ENCODE measurements around the gene TMCO1.
A peak's percentile ranks its signal among the peaks of the same experiment; 100 is the strongest.
"Not testable (repeated sequence)": the region's sequence is repeated elsewhere in the genome, so short reads cannot be mapped to it uniquely, and the experiment has no call there.

The TMCO1 gene

GRCh38 chr1:165768513-165769394 is at the start of gene TMCO1:
Gene TMCO1 (minus strand): TSS chr1:165768868. CDS start chr1:165768751, 117 bp downstream.
- DNase-seq = peak; percentile 97

- no peak for DNase-seq
Measured at GRCh38 chr1:165816826-165817497, 48.3 kb upstream of the TMCO1 start.

GRCh38 chr1:165816157-165816556 is 47.5 kb upstream of the TMCO1 start:
- DNase-seq = no peak

GRCh38 chr1:165815725-165816124 is 47.1 kb upstream of the TMCO1 start:
- no peak for DNase-seq

- no peak for DNase-seq
Measured at GRCh38 chr1:165807613-165808012, 38.9 kb upstream of the TMCO1 start.

- DNase-seq = not testable (repeated sequence)
Measured at GRCh38 chr1:165804513-165804912, 35.8 kb upstream of the TMCO1 start.

GRCh38 chr1:165799387-165799786 is 30.7 kb upstream of the TMCO1 start:
- no peak for DNase-seq

- no peak for DNase-seq
Measured at GRCh38 chr1:165795894-165796293, 27.2 kb upstream of the TMCO1 start.

- no peak for DNase-seq
Measured at GRCh38 chr1:165793951-165794350, 25.3 kb upstream of the TMCO1 start.

- no peak for DNase-seq
Measured at GRCh38 chr1:165787741-165788140, 19.1 kb upstream of the TMCO1 start.

GRCh38 chr1:165783519-165783918 is 14.9 kb upstream of the TMCO1 start:
- DNase-seq = not testable (repeated sequence)

- not testable (repeated sequence) for DNase-seq
Measured at GRCh38 chr1:165778197-165778596, 9.5 kb upstream of the TMCO1 start.

- DNase-seq = no peak
Measured at GRCh38 chr1:165773324-165773965, 4.8 kb upstream of the TMCO1 start.

- DNase-seq = no peak
Measured at GRCh38 chr1:165772739-165773138, 4.1 kb upstream of the TMCO1 start.

GRCh38 chr1:165764277-165764676 is 4.4 kb downstream of the TMCO1 start:
- DNase-seq = no peak

GRCh38 chr1:165763442-165763841 is 5.2 kb downstream of the TMCO1 start:
- DNase-seq = no peak

GRCh38 chr1:165762725-165763124 is 5.9 kb downstream of the TMCO1 start:
- no peak for DNase-seq

- DNase-seq = no peak
Measured at GRCh38 chr1:165759095-165759494, 9.6 kb downstream of the TMCO1 start.

- DNase-seq = no peak
Measured at GRCh38 chr1:165755393-165756010, 13.2 kb downstream of the TMCO1 start.

GRCh38 chr1:165753934-165754333 is 14.7 kb downstream of the TMCO1 start:
- DNase-seq = no peak

- no peak for DNase-seq
Measured at GRCh38 chr1:165748550-165748949, 20.1 kb downstream of the TMCO1 start.

- no peak for DNase-seq
Measured at GRCh38 chr1:165747632-165748447, 20.8 kb downstream of the TMCO1 start.
